HL-60 (cell line): Measurements from ENCODE around the gene CCER1.

Experiments
- DNase-seq, 2 experiments: peaks; one replicate each; pipeline ENCODE4 v3.0.0-alpha.2; 2010 to 2020; ENCODE audit warnings: low read depth in 1 of 2, low spot score in 1 of 2
- H3K27ac ChIP-seq: fragments of 250-450 bp; sonication (Bioruptor Pico); replicated peaks from 2 replicates; pipeline ENCODE4 v1.5.1; 2020; ENCODE audit warnings: mild to moderate bottlenecking, moderate library complexity
- H3K27me3 ChIP-seq: fragments of 250-450 bp; sonication (Bioruptor Pico); 2 replicates; pipeline ENCODE4 v1.5.1; 2021; ENCODE audit warnings: mild to moderate bottlenecking, moderate library complexity; ENCODE audit not compliant: insufficient read depth, poor library complexity, severe bottlenecking
- H3K4me3 ChIP-seq: replicated peaks from 2 replicates; pipeline ENCODE4 v1.5.1; 2011; ENCODE audit warnings: mild to moderate bottlenecking, control low read depth, low read length; ENCODE audit not compliant: insufficient read depth
- CTCF ChIP-seq: IDR thresholded peaks from one replicate; pipeline ENCODE4 v1.5.1; 2011; ENCODE audit warnings: low read length, control low read depth, inconsistent platforms; ENCODE audit not compliant: insufficient read depth
- GABPA ChIP-seq: IDR thresholded peaks from 2 replicates; pipeline ENCODE4 v1.6.1; 2012; ENCODE audit warnings: low read depth
- POLR2AphosphoS5 ChIP-seq: IDR thresholded peaks from 2 replicates; pipeline ENCODE4 v1.6.1; 2012; ENCODE audit warnings: low read depth
- SPI1 ChIP-seq: IDR thresholded peaks from 2 replicates; pipeline ENCODE4 v1.6.1; 2012; ENCODE audit warnings: low read depth, mild to moderate bottlenecking, borderline replicate concordance
- TF ChIP-seq, protein P1 (sequence below): IDR thresholded peaks from 2 replicates; pipeline ENCODE4 v1.6.1; 2012; ENCODE audit warnings: low read depth; ENCODE audit not compliant: insufficient replicate concordance

CCER1 gene

GRCh38 chr12:90970471-90970870 lies 15.5 kb upstream of the CCER1 start:
- no peak for DNase-seq
- TF ChIP-seq GABPA, result no peak
- no peak for TF ChIP-seq CTCF
- TF ChIP-seq POLR2AphosphoS5, result no peak
- no peak for TF ChIP-seq SPI1
- TF ChIP-seq, protein P1, sequence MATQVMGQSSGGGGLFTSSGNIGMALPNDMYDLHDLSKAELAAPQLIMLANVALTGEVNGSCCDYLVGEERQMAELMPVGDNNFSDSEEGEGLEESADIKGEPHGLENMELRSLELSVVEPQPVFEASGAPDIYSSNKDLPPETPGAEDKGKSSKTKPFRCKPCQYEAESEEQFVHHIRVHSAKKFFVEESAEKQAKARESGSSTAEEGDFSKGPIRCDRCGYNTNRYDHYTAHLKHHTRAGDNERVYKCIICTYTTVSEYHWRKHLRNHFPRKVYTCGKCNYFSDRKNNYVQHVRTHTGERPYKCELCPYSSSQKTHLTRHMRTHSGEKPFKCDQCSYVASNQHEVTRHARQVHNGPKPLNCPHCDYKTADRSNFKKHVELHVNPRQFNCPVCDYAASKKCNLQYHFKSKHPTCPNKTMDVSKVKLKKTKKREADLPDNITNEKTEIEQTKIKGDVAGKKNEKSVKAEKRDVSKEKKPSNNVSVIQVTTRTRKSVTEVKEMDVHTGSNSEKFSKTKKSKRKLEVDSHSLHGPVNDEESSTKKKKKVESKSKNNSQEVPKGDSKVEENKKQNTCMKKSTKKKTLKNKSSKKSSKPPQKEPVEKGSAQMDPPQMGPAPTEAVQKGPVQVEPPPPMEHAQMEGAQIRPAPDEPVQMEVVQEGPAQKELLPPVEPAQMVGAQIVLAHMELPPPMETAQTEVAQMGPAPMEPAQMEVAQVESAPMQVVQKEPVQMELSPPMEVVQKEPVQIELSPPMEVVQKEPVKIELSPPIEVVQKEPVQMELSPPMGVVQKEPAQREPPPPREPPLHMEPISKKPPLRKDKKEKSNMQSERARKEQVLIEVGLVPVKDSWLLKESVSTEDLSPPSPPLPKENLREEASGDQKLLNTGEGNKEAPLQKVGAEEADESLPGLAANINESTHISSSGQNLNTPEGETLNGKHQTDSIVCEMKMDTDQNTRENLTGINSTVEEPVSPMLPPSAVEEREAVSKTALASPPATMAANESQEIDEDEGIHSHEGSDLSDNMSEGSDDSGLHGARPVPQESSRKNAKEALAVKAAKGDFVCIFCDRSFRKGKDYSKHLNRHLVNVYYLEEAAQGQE, result no peak
- no peak overlapping the region for H3K27ac ChIP-seq

DNA sequence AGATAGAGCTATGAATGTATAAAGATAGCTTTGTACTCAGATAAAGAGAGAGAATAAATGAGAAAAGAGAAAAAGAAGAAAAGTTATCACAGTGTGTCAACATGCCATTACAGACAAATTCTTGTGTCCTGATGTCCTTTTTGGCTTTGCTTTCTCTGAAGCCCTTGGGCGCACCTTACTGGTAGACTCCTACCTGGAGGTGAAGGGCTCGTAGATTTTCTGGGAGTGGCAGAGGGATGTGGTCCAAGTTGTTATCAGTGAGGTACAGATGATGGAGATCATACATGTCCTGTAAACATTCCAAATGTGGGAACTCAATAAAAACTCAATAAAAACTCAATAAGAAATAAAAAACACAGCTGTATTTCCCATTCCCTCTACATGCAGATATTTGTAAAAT lies 14.9 kb upstream of the CCER1 start:
- TF ChIP-seq SPI1 (no peak), CTCF (no peak), POLR2AphosphoS5 (no peak), GABPA (no peak)
- TF ChIP-seq, protein P1, result no peak

More at GRCh38 chr12:90970471-90970870, 15.5 kb upstream of the CCER1 start:
- Histone ChIP-seq H3K27me3 (no peaks in the 10 kb centered on the region), H3K4me3 (no peak overlapping the region)

DNA sequence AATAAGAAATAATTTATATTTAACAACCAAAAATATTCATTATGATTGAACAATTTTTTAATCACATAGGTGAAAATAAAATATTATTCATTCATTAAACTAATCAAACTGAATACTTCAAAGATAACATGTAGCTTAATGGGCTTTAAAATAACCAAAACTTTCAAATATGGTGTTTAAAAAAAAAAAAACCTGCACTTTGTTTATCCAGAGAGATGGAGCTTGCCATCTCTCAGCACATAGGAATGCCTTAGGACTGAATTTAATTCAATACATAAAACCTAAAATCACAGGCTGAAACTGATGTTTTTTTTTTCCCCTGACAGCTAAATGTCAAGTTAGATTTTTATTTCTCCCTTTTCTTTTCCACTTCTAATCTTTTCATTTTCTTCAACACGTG lies 14.4 kb upstream of the CCER1 start:
- Histone ChIP-seq H3K27me3 (no peaks in the 10 kb centered on the region), H3K4me3 (no peak overlapping the region), H3K27ac (no peak overlapping the region)
- TF ChIP-seq, protein P1, result no peak
- TF ChIP-seq GABPA (no peak), CTCF (no peak), SPI1 (no peak), POLR2AphosphoS5 (no peak)
- no peak for DNase-seq

More for the DNA sequence above, 14.9 kb upstream of the CCER1 start:
- no peak overlapping the region for H3K4me3 ChIP-seq
- no peaks in the 10 kb centered on the region for H3K27me3 ChIP-seq
- no peak overlapping the region for H3K27ac ChIP-seq
- no peak for DNase-seq
